Endothelial cell of umbilical vein (primary cell): ENCODE measurements around the gene CHAF1A.

Experiments
- CTCF ChIP-seq, 2 donors: IDR thresholded peaks; 1 replicate in 1 of 2; 2 replicates in 1 of 2; pipeline ENCODE4 v1.5.1; 2011; ENCODE audit warnings: low read length in 2 of 2, mild to moderate bottlenecking in 2 of 2, moderate library complexity in 2 of 2, control low read depth in 1 of 2, inconsistent platforms in 1 of 2, low read depth in 1 of 2; ENCODE audit not compliant: insufficient read depth in 1 of 2; ENCODE audit errors: extremely low read depth in 1 of 2
- POLR2A ChIP-seq: IDR thresholded peaks from 2 replicates; pipeline ENCODE4 v1.6.1; 2012; ENCODE audit warnings: low read depth, mild to moderate bottlenecking, control low read depth, low read length

DNA sequence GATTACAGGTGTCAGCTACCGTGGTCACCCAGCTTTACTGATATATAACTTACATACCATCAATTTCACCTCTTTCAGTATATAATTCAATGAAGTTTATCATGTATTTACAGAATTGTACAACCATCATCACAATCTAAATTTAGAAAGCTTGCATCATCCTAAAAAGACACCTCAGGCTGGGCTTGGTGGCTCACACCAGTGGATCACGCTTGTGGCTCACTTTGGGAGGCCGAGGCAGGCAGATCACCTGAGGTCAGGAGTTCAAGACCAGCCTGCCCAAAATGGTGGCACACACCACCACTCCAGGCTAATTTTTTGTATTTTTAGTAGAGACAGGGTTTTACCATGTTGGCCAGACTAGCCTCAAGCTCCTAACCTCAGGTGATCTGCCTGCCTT is 65.4 kb downstream of the CHAF1A start:
- TF ChIP-seq POLR2A (no peak), CTCF (IDR thresholded peaks at IDR 0.05; ENCODE audit: extremely low read depth in 1 of 2, insufficient read depth in 1 of 2, low read depth in 1 of 2, low read length in 2 of 2) (no peak)
